ENCODE results near the gene THAP11.

THAP11 gene

GRCh38 chr16:67841816-67842508, at the start of gene THAP11:
TSS of gene THAP11 (plus strand) at chr16:67842320. CDS start at chr16:67842555, 235 bp downstream.
- TF ChIP-seq GATA2 (IDR thresholded peaks at IDR 0.05; ENCODE audit: low read depth, low read length) (no peak), GATA3 (IDR thresholded peaks at IDR 0.05; ENCODE audit: low read depth, low read length) (no peak)

- TF ChIP-seq GATA2 (IDR thresholded peaks at IDR 0.05; ENCODE audit: low read depth, low read length) (peak; percentile 47; the same call in 1 of the 2 replicates), GATA3 (IDR thresholded peaks at IDR 0.05; ENCODE audit: low read depth, low read length) (no peak)
Observed at GRCh38 chr16:67796099-67796718, 45.9 kb upstream of the THAP11 start.

GRCh38 chr16:67800338-67800926, 41.7 kb upstream of the THAP11 start:
- no peak for TF ChIP-seq GATA3 (IDR thresholded peaks at IDR 0.05; ENCODE audit: low read depth, low read length)
- TF ChIP-seq GATA2 (IDR thresholded peaks at IDR 0.05; ENCODE audit: low read depth, low read length) = no peak

- TF ChIP-seq GATA3 (IDR thresholded peaks at IDR 0.05; ENCODE audit: low read depth, low read length) (no peak), GATA2 (IDR thresholded peaks at IDR 0.05; ENCODE audit: low read depth, low read length) (no peak)
Observed at GRCh38 chr16:67801241-67801640, 40.9 kb upstream of the THAP11 start.

- no peak for TF ChIP-seq GATA2 (IDR thresholded peaks at IDR 0.05; ENCODE audit: low read depth, low read length)
- no peak for TF ChIP-seq GATA3 (IDR thresholded peaks at IDR 0.05; ENCODE audit: low read depth, low read length)
Observed at GRCh38 chr16:67801883-67802282, 40.2 kb upstream of the THAP11 start.

- TF ChIP-seq GATA2 (IDR thresholded peaks at IDR 0.05; ENCODE audit: low read depth, low read length) (no peak), GATA3 (IDR thresholded peaks at IDR 0.05; ENCODE audit: low read depth, low read length) (no peak)
Observed at GRCh38 chr16:67803894-67804293, 38.2 kb upstream of the THAP11 start.

- TF ChIP-seq GATA3 (IDR thresholded peaks at IDR 0.05; ENCODE audit: low read depth, low read length) (no peak), GATA2 (IDR thresholded peaks at IDR 0.05; ENCODE audit: low read depth, low read length) (no peak)
Observed at GRCh38 chr16:67804853-67805542, 37.1 kb upstream of the THAP11 start.

GRCh38 chr16:67805718-67806427, 36.2 kb upstream of the THAP11 start:
- no peak for TF ChIP-seq GATA2 (IDR thresholded peaks at IDR 0.05; ENCODE audit: low read depth, low read length)
- no peak for TF ChIP-seq GATA3 (IDR thresholded peaks at IDR 0.05; ENCODE audit: low read depth, low read length)

- TF ChIP-seq GATA3 (IDR thresholded peaks at IDR 0.05; ENCODE audit: low read depth, low read length) = no peak
- no peak for TF ChIP-seq GATA2 (IDR thresholded peaks at IDR 0.05; ENCODE audit: low read depth, low read length)
Observed at GRCh38 chr16:67806428-67807147, 35.5 kb upstream of the THAP11 start, which contains the start of the genes RANBP10 and TSNAXIP1. TSS of gene RANBP10 (minus strand) at chr16:67806560. CDS start at chr16:67806536, 24 bp downstream. TSS of gene TSNAXIP1 (plus strand) at chr16:67806889. CDS start at chr16:67807150, 261 bp downstream.

GRCh38 chr16:67807148-67807682, 34.9 kb upstream of the THAP11 start:
- no peak for TF ChIP-seq GATA2 (IDR thresholded peaks at IDR 0.05; ENCODE audit: low read depth, low read length)
- TF ChIP-seq GATA3 (IDR thresholded peaks at IDR 0.05; ENCODE audit: low read depth, low read length) = no peak

- TF ChIP-seq GATA3 (IDR thresholded peaks at IDR 0.05; ENCODE audit: low read depth, low read length) (no peak), GATA2 (IDR thresholded peaks at IDR 0.05; ENCODE audit: low read depth, low read length) (no peak)
Observed at GRCh38 chr16:67811899-67812298, 30.2 kb upstream of the THAP11 start.

GRCh38 chr16:67814567-67814966, 27.6 kb upstream of the THAP11 start:
- TF ChIP-seq GATA3 (IDR thresholded peaks at IDR 0.05; ENCODE audit: low read depth, low read length) = no peak
- TF ChIP-seq GATA2 (IDR thresholded peaks at IDR 0.05; ENCODE audit: low read depth, low read length) = no peak

Data from SH-SY5Y (cell line).